Left hindlimb (tissue), 1 donor: ENCODE results near the gene TPD52L2.
A peak's percentile ranks its signal among the peaks of the same experiment; 100 is the strongest.

Experiments
- DNase-seq: peaks from one replicate; pipeline ENCODE4 v3.0.0-alpha.2; 2018

The TPD52L2 gene

DNA sequence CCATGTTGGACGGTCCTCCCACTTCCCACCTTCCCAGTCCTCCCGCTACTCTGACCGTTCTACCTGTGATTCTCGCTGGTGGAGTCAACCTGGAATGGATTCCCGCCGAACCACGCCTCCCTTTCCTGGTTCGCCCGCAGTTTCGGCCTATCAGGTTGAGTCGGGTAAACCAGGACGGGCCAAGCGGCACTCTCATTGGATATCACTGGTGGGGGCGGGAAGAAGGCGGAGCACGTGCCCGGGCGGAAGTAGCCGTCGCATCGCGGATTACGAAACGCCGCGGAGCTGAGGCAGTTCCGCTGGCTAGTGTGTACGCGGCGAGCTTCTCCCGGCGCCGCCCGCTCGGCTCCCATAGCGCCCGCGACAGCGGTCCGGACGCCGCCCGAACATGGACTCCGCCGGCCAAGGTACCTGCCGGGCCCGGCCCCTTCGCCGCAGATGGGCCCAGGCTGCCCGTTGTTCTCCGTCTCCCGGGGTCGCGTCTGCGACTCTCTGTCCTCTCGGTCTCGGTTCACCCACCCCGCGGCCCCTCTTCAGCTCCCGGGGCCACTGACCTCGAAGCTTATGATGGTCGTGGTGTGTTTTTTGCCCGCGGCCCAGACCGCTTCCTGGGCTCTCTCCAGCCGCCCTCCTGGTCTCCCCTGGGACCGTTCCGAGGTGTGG lies at the start of gene TPD52L2:
TPD52L2 (plus strand) TSS at position 293 of the 663 bp plus-strand sequence; CDS start at position 389, 96 bp downstream.
- peak; percentile 98 for DNase-seq

DNA sequence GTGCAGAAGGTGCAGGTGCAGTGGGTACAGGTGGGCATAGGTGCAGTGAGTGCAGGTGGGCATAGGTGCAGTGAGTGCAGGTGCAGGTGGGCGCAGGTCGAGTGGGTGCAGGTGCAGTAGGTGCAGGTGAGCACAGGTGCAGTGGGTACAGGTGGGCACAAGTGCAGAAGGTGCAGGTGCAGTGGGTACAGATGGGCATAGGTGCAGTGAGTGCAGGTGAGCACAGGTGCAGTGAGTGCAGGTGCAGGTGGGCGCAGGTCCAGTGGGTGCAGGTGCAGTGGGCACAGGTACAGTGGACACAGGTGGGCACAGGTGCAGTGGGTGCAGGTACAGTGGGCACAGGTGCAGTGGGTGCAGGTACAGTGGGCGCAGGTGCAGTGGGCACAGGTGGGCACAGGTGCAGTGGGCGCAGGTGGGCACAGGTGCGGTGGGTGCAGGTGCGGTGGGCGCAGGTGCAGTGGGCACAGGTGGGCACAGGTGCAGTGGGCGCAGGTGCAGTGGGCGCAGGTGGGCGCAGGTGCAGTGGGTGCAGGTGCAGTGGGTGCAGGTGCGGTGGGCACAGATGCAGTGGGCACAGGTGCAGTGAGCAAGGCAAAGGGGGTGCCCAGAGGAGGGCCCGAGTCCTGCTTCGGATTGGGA lies 49.3 kb upstream of the TPD52L2 start:
- DNase-seq, result no peak

DNA sequence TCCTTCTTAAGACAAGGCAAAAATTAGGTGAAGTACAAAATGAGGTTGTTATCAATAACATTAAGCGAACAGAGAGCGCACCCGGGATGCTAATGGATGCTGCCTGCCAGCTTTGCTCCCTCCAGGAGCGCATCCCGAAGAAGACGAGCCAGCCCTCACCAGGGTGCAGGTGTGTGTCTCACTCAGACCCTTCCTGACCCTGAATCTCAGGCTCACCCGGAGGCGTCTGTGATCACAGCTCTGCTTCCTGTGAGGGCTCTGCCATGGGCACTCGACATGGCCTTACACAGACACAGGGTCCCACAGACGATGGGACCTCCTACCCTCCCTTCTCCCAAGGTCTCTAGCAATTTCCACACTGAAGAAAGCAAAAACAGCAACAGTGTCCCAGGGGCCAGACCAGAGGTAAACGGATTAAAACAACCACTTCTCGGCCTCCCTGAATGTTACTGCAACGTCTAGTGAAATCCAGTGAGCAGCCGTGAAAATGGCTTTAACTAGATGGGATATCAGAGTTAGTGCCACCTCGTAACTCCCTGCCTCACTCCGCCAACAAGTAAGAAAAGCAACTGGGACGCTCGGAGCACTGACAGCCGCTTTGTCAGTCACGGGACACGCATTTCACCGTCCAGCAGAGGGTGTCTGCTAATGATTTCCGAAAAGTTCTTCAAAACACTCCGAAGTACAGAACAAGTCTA lies 45.7 kb upstream of the TPD52L2 start:
- DNase-seq, result no peak

DNA sequence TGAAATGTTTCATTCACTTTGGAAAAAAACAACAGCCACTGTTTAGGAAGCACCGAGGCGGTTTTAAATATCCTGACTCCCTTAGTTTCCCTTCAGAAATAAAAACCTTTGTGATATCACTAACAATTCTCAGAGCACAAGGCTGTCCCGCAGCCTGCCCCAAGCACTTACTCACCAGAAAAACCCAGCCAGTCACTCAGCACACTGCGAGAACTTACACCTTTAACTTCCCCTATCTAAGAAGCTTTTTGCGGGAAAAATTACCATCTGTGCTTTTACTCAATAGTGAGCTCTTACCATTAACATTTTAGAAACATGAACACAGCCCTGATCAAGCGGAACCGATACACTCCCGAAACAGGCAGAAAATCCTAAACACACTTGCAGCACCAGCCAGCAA lies 43.3 kb upstream of the TPD52L2 start:
- DNase-seq, result no peak

DNA sequence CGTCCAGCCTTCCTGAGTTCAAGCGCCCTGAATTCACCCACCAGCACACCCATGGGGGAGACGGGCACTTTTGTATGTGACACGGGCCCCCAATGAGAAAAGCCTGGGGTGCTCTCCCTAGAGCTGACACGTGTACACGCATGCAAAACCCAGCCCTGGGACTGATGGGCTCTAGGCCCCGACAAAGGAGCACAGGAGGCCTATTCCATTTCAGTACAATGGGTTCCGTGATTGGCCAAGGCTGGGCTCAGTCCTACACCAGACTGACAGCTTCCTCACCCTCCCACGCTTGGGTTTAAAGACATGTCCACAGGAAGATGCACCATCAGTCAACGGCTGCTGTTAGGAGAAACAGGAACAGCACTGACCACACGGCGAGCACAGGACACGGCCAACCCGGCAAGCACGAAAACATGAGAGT lies 42.8 kb upstream of the TPD52L2 start:
- DNase-seq, result no peak

DNA sequence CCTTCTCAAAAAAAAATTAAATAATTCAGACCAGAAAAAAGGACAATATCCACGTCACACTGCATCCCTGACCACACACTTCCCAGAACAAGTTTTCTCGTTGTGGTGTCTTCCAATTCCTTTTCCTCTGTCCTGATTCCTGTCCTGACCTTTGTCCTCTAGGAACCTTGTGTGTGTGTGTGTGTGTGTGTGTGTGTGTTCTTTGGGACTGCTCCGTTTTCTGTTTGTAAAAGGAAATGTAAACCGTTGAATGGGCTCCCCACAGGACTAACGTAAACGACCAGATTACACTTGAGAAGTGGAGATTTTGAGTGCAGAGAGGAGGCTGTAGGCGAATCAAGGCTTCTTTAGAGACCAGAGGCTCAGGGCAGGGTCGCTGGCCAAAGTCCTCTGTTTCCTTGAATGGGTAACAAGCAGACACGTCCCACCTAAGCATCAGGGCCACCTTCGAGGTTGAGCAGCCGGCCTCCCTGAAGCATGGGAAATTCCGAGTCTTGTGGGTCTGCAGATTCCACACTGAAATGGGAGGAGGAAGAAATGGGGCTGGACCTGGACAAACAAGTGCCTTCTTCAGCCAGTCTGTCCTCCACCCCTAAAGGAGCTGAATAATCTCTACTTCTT lies 41.3 kb upstream of the TPD52L2 start:
- no peak for DNase-seq

DNA sequence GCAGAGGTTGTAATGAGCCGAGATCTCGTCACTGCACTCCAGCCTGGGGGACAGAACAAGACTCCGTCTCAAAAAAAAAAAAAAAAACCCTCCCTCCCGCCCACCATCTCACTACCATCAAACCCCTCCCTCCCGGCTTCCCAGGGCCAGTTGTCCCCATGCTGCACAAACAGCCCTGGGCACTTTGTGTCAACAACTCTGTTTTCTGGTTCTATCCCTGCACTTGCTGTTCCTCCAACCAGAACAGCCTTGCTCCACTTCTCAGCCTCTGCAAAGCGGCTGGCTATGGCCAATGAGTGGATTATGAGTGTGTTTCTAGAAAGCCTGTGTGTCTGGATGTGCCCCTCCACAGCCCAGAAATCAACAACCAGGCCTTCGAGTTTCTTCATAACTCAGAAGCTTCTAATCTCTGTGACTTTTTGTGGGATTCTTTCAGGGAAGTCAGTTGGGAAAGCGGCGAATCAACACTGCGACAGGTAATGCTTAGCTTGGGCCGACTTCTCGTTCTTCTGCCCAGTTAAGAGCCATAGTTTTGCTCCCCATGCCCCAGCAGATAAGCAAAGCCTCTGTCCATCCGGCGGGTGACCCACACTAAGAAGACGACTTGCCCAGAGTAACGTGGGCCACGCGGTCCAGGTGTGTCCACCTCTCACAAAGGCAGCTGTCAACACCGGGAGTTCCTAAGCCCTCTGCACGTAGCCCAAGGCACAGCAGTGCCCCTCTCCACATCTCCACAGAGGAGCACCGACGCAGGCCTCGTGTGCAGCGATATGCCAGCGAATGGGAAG lies 39.5 kb upstream of the TPD52L2 start:
- DNase-seq, result no peak

DNA sequence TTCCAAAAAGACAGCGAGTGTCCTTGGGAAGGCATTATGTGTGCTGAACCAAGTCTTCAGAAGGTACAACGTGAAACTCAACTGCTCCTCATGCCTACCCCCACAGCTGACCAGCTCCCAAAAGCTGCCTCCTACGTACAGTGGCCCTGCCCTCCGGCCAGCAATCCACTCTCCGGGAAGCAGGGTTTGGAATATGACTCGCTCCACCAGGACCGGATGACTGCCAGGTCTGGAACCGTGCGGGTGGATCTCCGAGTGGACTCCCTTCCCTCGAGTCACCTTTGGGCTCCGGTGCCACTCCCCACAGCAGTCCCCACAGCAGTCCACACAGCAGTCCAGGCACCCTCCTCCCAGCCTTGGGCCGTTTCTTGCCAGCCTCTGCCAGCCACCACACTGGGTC lies 38.3 kb upstream of the TPD52L2 start:
- DNase-seq, result no peak

DNA sequence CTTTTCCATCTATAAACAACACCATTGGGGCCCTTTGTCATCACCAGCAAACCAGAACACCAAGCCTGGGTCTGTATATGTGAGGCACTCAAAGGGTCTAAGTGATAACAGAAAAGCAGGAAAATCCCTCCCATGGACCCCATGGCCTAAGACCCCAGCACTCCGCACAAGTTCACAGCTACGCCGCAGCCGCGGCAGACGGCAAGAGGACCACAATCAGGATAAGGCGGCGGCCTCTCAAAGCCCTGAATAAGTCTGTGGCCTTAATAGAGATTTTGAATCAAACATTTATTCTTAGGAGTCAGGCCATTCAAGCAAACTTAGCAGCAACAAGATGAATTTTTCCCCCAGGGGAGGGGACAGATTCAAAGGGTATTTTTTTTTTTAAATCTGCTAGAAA lies 36.9 kb upstream of the TPD52L2 start:
- DNase-seq, result no peak

DNA sequence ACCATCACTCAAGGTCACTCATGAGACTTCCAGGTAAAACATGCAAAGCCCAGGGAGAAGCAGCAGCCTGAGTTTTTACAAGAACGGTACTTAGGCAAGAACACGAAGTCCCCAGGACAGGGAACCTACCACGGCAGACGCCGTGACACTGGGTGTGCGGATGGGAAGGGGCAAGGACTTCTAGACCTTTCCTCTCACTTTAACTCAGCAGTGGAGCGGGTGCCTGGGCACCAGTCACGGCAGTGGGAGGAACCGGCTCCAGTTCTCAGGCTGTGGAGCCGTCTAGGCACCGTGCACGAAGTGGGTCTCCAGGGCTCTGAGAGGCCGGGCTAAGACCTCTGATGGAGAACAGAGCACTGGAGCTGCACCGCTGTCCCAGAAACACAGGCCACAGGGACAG lies 36.5 kb upstream of the TPD52L2 start:
- DNase-seq, result no peak

DNA sequence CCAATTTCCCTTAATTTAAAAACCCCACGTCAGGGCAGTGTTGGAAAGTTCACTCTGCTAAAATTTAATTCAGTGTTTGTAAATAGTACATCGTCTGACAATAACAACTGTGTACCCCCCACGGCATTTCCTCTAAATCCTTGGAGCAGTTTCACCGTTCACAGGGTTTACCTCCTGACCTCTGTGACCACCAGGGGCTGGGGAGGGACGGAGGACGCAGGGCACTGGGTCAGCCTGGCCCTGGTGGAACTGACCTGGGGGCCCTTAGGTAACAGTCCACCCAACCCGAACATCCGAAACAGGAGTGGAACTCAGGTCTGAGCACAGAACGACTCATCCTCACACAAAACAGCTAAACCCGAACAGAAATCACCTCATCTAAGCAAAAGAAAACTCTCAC lies 36.1 kb upstream of the TPD52L2 start:
- DNase-seq, result no peak

DNA sequence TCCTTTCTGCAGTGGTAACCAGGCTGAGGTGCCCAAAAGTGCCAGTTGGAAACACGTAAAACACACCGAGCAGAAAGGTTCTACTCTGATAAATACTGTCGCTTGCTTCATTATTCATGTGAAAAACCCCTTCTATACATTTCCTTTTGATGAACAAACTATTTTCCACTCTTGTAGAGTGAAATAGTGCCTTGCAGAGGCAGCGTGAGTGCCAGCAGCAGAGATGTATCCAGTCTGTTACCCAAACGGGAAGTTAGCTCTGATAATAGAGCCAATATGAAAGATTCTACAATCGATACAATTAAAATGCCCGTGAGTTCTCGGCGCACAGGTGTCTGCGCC lies 35.5 kb upstream of the TPD52L2 start:
- no peak for DNase-seq

DNA sequence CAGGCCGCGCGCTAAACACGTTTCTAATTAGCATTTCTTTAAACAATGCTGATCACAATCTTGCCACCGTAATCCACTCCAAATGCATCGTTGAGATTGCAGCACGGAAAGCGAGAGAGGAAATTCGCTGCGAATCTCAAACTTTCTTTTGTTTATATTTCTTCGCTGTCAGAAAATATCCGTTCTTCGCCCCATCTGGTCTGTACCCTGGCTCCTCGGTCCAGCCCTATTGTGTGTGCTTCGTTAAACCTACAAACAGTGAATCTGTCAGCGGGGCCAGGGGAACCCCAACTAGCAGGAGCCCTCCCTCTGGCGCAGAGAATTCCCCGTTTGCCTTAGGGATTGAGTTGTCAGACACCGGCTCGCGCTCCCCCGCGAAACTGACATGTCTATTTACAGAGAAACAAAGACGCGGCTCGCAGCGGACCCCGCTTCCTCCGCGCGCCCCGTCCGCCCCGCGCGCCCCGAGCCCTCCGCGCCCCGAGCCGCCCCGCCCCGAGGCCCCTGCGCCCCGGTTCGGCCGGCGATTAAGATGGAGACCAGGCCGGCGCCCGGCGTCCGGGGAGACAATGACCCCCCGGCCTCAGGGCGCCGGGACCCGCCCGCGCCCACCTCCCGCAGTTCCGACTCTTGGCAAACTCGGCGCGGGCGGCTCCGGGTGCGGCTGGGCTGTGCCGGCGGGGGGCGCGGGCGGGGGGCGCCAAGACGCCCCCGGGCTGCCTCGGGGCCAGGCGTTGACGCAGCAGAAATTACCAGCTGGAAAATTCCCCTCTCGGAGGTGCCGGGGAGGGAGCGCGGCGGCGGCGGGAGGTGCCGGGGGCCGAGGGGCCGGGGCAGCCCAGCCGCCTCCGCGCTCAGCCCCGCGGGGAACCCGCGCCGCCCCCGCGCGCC lies 34.9 kb upstream of the TPD52L2 start:
- no peak for DNase-seq

DNA sequence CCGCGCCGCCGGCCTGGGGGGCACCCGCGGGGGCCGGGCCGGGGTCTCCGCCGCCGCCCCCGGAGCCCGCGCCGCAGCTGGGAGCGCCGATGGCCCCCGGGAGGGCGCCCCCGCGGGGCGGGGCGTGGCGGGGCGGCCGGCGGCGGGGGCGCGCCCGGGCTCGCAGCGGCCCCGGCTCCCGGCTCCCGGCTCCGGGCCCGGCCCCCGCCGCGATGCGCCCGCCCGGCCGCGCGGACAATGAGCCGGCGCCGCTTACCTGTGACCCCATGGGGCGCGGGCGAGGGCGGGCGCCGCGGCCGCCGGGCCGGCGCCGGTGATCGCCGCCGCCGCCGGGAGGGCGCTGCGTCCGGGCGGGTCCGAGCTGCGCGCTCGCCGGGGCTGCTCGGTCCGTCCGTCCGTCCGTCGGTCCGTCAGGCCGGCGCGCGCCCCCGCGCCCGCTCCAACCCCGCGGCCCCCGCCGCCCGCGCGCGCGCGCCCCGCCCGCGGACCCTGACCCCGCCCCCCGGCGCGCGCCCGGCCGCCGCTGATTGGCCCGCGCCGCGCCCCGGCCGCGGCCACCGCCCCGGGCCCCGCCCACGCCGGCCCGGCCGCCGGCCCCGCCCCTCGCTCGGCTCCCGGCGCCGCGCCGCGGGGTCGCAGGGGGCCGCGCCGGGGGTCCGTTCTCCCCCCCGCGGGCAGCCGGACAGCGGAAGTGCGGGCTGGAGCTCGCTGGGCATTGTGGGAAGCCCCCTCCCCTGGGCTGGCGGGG lies 34.1 kb upstream of the TPD52L2 start, which contains the start of gene ZBTB46:
ZBTB46 (minus strand) TSS at position 424 of the 748 bp plus-strand sequence. CDS start 40,507 bp downstream, outside the sequence.
- no peak for DNase-seq

DNA sequence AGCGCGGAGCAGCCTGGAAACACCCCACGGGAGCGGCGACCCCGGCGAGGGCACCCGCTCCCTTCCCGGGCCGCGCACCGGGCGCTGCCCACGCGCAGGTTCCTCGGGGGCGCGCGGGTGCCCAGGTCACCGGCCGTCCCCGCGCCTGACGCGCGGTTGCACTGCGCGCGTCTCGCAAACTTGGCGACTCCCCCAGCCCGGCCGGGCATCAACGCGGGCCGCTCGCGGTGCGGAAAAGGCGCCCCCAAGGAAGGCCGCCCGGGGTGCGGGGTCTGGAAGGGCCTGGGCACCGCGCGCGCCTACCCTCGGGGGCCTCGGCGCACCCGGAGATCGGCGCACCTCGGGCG lies 33.5 kb upstream of the TPD52L2 start:
- no peak for DNase-seq

DNA sequence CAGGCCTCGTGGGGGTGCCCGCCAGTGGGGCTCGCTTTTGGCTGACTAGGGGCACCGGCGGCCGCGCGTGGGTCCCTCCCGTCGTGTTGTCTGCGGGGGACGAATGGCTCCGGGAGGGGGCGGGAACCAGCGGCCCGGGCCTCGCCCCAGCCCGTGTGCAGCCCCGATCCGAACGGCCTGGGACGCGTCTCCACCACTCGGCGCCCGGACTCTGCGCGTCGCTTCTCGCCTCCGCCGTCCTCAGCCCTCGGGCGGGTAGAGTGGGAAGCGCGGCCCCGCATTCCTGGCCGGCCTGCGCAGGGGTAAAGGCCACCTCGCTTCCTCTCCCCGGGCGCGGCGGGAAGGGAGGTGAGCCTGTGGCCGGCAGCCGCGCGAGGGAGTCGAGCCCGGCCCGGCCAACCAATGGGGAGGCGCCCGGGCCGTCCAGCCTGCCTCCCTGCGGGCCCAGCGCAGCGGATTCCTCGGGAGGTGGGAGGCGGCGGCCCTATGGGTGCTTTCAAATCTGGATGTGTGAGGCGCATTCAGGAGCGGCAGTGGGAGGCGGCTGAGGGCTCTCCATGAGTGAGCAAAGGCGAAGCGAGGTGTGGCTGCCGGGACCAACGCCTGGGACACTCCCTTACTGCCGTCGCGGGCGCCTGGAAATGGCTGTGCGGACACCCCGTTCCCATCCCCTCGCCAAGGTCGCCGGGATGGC lies 32.9 kb upstream of the TPD52L2 start:
- peak; percentile 49 for DNase-seq

DNA sequence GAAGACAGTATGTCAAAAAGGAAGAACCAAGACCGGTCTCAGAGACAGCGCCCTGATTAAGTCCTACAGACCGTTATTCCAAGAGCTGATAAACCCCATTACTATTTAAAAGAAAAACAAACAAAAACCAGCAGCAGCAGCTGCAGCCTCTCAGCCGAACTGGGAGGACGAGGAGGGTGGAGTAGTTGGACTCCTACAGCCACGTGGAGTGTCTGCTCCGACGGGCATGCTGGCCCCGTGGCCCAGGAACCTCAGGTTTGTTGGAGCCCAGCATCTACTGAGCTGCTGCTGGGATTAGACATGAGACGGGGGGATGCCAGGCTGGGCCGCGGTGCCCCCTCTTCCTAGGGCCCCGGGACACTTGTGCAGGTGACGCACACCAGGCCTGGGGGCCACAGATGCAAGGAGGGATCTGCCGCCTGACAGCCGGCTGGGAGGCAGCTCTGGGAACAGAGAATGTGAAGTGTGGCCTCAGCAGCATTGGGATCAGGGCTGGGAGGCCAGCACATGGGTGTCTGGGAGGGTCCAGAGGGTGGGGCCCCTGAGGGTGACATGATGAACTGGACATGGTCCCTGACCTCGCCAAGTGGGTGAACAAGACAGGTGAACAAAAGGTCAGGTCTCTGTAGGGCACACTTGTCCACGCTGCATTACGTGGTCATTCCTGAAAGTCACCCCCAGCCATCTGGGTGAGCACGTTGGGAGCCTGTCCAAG lies 31.1 kb upstream of the TPD52L2 start:
- DNase-seq, result no peak

DNA sequence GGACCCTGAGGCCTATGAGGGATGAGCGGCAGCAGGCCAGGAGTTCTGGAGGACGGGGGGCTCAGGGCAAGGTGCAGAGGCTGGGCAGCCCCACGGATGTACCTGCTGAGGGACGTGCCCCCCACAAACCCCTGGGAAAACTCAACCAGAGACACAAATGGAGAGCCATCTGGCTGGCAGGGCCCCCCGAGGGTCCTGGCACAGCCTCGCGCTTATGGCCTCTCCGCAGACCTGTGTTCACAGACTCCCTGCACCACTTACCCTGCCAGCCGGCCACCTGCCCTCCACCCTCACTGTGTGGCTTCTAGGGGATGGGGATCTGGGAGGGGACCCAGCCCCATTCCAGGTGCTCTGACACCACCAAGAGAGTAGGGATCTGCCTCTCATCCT lies 30.6 kb upstream of the TPD52L2 start:
- DNase-seq, result no peak

DNA sequence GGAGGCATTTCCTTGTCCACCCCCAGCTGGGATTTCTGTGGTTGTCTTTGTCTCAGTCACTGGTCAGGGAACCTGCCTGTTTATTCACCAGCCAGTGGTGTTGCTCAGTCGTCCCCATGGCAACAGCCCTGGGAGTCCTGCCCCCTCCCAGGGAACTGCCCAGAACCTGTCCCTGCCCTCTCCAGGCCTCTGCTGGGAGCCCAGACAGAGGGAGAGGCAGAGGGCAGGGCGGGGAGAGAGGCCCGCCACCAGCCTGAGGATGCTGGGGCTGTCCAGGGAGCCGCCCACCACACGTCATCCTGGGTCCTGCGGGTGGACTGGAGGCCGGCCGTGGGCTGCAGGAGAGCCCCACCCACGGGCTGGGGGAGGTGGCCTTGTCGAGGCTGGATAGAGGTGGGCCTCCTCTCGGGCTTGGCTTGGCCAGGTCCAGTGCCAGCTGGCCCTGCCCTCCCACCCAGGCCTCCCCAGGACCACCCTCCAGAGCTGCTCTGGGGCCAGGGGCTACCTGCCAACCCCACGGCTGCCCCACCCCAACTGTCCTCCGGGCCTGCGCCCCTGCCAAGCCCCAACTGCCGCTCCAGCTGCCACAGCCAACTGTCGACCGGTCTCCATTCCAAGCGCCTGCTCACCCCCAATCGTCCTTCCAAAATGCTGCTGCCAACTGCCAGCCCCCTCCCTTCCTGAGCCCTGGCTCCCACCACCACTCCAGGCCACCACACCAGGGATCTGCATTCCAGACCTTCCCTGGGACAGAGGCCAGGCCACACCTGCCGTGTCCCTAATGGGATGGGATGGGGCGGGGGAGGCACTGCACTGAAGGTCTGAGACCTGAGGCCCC lies 29.8 kb upstream of the TPD52L2 start:
- peak; percentile 97 for DNase-seq
